ENCODE measurements around the gene FTCD. TPM values are rescaled to one million over a fixed set of nuclear protein-coding genes. Genes with fewer than 3 reads are reported as not detected.

Gene FTCD
- total RNA-seq, 2 donors from 2014 or later, result 0.24 TPM; not detected in 1

GRCh38 chr21:46100426-46100825 lies 55.0 kb downstream of the FTCD start:
- TF ChIP-seq CTCF (IDR thresholded peaks at IDR 0.05), result no peak
- H3K4me3 ChIP-seq, result peak overlapping the region in 1 of 2 donors; percentile 88
- H3K4me1 ChIP-seq, result peaks cover 0 to 6% of the 10 kb centered on the region in 2 donors
- peaks cover 0 to 15% of the 10 kb centered on the region in 2 donors for H3K9me3 ChIP-seq
- H3K27ac ChIP-seq, result no peak overlapping the region
- DNase-seq (ENCODE audit: low spot score), result peak; percentile 57
- no peaks in the 10 kb centered on the region for H3K27me3 ChIP-seq
- H3K36me3 ChIP-seq, result no peaks in the 10 kb centered on the region

GRCh38 chr21:46100020-46100419 lies 55.4 kb downstream of the FTCD start:
- no peaks in the 10 kb centered on the region for H3K36me3 ChIP-seq
- TF ChIP-seq CTCF (IDR thresholded peaks at IDR 0.05), result no peak
- H3K27ac ChIP-seq, result peak overlapping the region in 1 of 2 donors; percentile 35
- H3K4me1 ChIP-seq, result peaks cover 0 to 6% of the 10 kb centered on the region in 2 donors
- H3K9me3 ChIP-seq, result peaks cover 0 to 15% of the 10 kb centered on the region in 2 donors
- H3K27me3 ChIP-seq, result no peaks in the 10 kb centered on the region
- peak; percentile 57 for DNase-seq (ENCODE audit: low spot score)
- H3K4me3 ChIP-seq, result peak overlapping the region in 1 of 2 donors; percentile 88

GRCh38 chr21:46099476-46099875 lies 55.9 kb downstream of the FTCD start:
- peak; percentile 65 for DNase-seq (ENCODE audit: low spot score)
- Histone ChIP-seq H3K36me3 (no peaks in the 10 kb centered on the region), H3K4me1 (peaks cover 0 to 6% of the 10 kb centered on the region in 2 donors), H3K27ac (peak overlapping the region; percentile 35 to 52), H3K9me3 (peaks cover 0 to 15% of the 10 kb centered on the region in 2 donors), H3K4me3 (peak overlapping the region; percentile 74 to 88), H3K27me3 (no peaks in the 10 kb centered on the region)
- no peak for TF ChIP-seq CTCF (IDR thresholded peaks at IDR 0.05)

- no peak for TF ChIP-seq CTCF (IDR thresholded peaks at IDR 0.05)
- peak; percentile 57 for DNase-seq (ENCODE audit: low spot score)
- peaks cover 0 to 6% of the 10 kb centered on the region in 2 donors for H3K4me1 ChIP-seq
- H3K4me3 ChIP-seq, result peak overlapping the region; percentile 74 to 88
- peak overlapping the region; percentile 91 to 93 for H3K27ac ChIP-seq
- peaks cover 0 to 15% of the 10 kb centered on the region in 2 donors for H3K9me3 ChIP-seq
- H3K27me3 ChIP-seq, result no peaks in the 10 kb centered on the region
- H3K36me3 ChIP-seq, result no peaks in the 10 kb centered on the region
These were observed 56.9 kb downstream of the FTCD start for GRCh38 chr21:46098303-46099141.

DNA sequence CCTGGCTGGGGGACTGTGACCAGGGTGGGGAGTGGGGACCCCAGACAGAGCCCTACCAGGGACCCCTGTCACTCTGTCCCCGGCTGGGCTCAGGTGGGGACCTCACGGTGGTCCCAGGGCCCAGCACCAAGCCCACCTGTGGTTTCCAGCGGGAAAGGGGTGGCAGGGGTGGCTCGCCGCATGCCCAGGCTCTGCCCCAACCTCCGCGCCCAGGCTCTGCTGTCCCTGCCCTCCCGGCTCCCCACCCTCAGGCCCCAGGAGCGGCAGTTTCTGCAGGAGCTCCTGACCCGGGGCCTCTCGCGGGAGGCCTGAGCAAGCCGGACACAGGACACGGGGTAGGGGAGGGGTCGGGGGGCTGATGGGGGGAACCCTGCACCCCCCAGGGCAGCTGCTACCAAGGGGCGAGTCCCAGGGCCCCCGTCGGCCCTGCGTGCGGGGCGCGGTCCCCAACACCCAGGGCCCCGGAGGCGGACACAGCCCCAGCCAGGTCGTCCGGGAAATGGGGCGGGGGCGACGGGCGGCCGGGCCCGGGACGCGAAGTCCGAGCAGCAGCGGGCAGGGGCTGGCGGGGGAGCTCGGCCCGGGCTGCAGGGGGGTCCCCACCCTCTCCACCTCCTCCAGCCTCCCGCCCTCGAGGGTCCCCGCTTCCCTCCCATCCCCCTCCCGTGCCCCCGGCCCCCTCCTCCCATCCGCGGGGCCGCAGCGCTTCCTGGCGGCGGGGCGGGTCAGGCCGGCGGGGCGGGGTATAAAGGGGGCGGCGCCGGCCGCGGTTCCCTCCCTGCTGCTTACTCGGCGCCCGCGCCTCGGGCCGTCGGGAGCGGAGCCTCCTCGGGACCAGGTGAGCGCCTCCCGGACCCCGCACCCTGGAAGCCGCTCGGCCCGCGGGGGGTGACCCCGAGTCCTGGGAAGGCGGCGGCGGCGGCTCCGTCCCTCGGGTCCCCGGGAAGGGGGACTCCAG lies 57.8 kb downstream of the FTCD start, which contains the start of gene COL6A2:
COL6A2 (plus strand) TSS at position 777 of the 958 bp plus-strand sequence.
- H3K27me3 ChIP-seq, result no peaks in the 10 kb centered on the region
- TF ChIP-seq CTCF (IDR thresholded peaks at IDR 0.05), result peak; percentile 23 to 69
- peaks cover 0 to 10% of the 10 kb centered on the region in 2 donors for H3K4me1 ChIP-seq

More for the DNA sequence above, 57.8 kb downstream of the FTCD start, which contains the start of gene COL6A2:
- peak within 1 kb of the TSS; percentile 91 to 93 for H3K27ac ChIP-seq
- peak; percentile 61 for DNase-seq (ENCODE audit: low spot score)
- H3K4me3 ChIP-seq, result peak within 1 kb of the TSS; percentile 74 to 88
- peaks cover 0 to 7% of the 10 kb centered on the region in 2 donors for H3K9me3 ChIP-seq
- H3K36me3 ChIP-seq, result no peaks in the 10 kb centered on the region

Measured in right atrium auricular region (tissue), 2 donors.